ENCODE measurements around the gene GPANK1. TPM values are rescaled to one million over a fixed set of nuclear protein-coding genes. Genes with fewer than 3 reads are reported as not detected.

The GPANK1 gene
- total RNA-seq (10 to 100 TPM; 10.2 to 61.2 (median 16.9) TPM), polyA plus RNA-seq (10 to 100 TPM in 2 of 3 donors, 1 to 10 TPM in 1; 7.4 to 18.3 (median 17.6) TPM)
- long read RNA-seq, donor 1, partial matches to known transcripts: 6 of 7 reads
- long read RNA-seq, donor 1, other reads (novel, unspliced or antisense): 0 of 7 reads
- long read RNA-seq, donor 2, partial matches to known transcripts: 0 of 2 reads
- long read RNA-seq, donor 2, other reads (novel, unspliced or antisense): 0 of 2 reads
- long read RNA-seq, donor 3, partial matches to known transcripts: 0 of 1 reads
- long read RNA-seq, donor 3, other reads (novel, unspliced or antisense): 0 of 1 reads
- long read RNA-seq, donor 4, partial matches to known transcripts: 12 of 15 reads
- long read RNA-seq, donor 4, other reads (novel, unspliced or antisense): 1 of 15 reads
- long read RNA-seq, donor 5, transcript GPANK1-203 (3 exons, 1,910 nt): major isoform, 10 of 33 reads
- long read RNA-seq, donor 5, partial matches to known transcripts: 14 of 33 reads
- long read RNA-seq, donor 5, other reads (novel, unspliced or antisense): 6 of 33 reads
- long read RNA-seq, donor 6, partial matches to known transcripts: 5 of 9 reads
- long read RNA-seq, donor 6, other reads (novel, unspliced or antisense): 4 of 9 reads
- long read RNA-seq, donor 7, partial matches to known transcripts: 0 of 1 reads
- long read RNA-seq, donor 7, other reads (novel, unspliced or antisense): 0 of 1 reads
- long read RNA-seq, donor 8, partial matches to known transcripts: 5 of 6 reads
- long read RNA-seq, donor 8, other reads (novel, unspliced or antisense): 0 of 6 reads
- long read RNA-seq, donor 9, partial matches to known transcripts: 5 of 6 reads
- long read RNA-seq, donor 9, other reads (novel, unspliced or antisense): 0 of 6 reads
- long read RNA-seq, donor 10, partial matches to known transcripts: 7 of 7 reads
- long read RNA-seq, donor 10, other reads (novel, unspliced or antisense): 0 of 7 reads

- intact Hi-C loops (cut with DNase I): no loop called here
- WGBS, 4 donors: 0 to 1% (median 0%) methylated on average over 33 to 39 of the region's 39 CpGs
- H3K4me1 ChIP-seq (replicated peaks in 1 of 2): peaks cover 7 to 45% of the 10 kb centered on the region in 2 donors
Observed at GRCh38 chr6:31664790-31665500, at the start of gene GPANK1. Gene GPANK1, minus strand, starts transcription at chr6:31664997. Its CDS starts 519 bp downstream, at chr6:31664478.

GRCh38 chr6:31713991-31714684, 49.3 kb upstream of the GPANK1 start:
- no peaks in the 10 kb centered on the region for H3K27me3 ChIP-seq
- no peaks in the 10 kb centered on the region for H3K36me3 ChIP-seq (replicated peaks in 1 of 2)
- H3K27ac ChIP-seq: no peak overlapping the region
- H3K9me3 ChIP-seq (replicated peaks in 1 of 3): no peaks in the 10 kb centered on the region
- no peaks in the 10 kb centered on the region for H3K4me1 ChIP-seq (replicated peaks in 1 of 2)
- TF ChIP-seq CTCF (IDR thresholded peaks at IDR 0.05) (no peak), POLR2A (IDR thresholded peaks at IDR 0.05) (no peak)
- 55 to 66% (median 58%) methylated on average over 5 of the region's 5 CpGs for WGBS, 4 donors
- no peak overlapping the region for H3K4me3 ChIP-seq
- DNase-seq: no peak
- intact Hi-C loops (cut with DNase I): no loop called here

More at GRCh38 chr6:31664790-31665500, at the start of gene GPANK1:
- H3K36me3 ChIP-seq (replicated peaks in 1 of 2): peaks cover 0 to 40% of the 10 kb centered on the region in 2 donors
- no peaks in the 10 kb centered on the region for H3K9me3 ChIP-seq (replicated peaks in 1 of 3)
- peak within 1 kb of the TSS; percentile 83 to 96 (median 89) for H3K27ac ChIP-seq
- TF ChIP-seq CTCF (IDR thresholded peaks at IDR 0.05) (no peak), POLR2A (IDR thresholded peaks at IDR 0.05) (peak; percentile 35 to 84)
- DNase-seq: peak; percentile 89 to 97 (median 94)
- H3K27me3 ChIP-seq: no peaks in the 10 kb centered on the region
- peak within 1 kb of the TSS; percentile 31 to 95 (median 76) for H3K4me3 ChIP-seq

GRCh38 chr6:31713465-31713864, 48.7 kb upstream of the GPANK1 start:
- intact Hi-C loops (cut with DNase I): no loop called here
- Histone ChIP-seq H3K27ac (no peak overlapping the region), H3K27me3 (no peaks in the 10 kb centered on the region), H3K36me3 (replicated peaks in 1 of 2) (no peaks in the 10 kb centered on the region), H3K4me3 (no peak overlapping the region), H3K4me1 (replicated peaks in 1 of 2) (no peaks in the 10 kb centered on the region), H3K9me3 (replicated peaks in 1 of 3) (no peaks in the 10 kb centered on the region)
- DNase-seq: no peak
- WGBS, 4 donors: 57 to 87% (median 79%) methylated on average over 4 of the region's 4 CpGs
- TF ChIP-seq POLR2A (IDR thresholded peaks at IDR 0.05) (no peak), CTCF (IDR thresholded peaks at IDR 0.05) (no peak)

Data from adrenal gland (tissue), 19 donors.